K562 (cell line): Measurements from ENCODE around the gene PCDHA11. TPM values are rescaled to one million over a fixed set of nuclear protein-coding genes. Genes with fewer than 3 reads are reported as not detected.

Source experiments
- ATAC-seq: fragments of 200-7000 bp; cut with Tn5 transposase; 3 replicates; pipeline ENCODE4 v1.9.1; 2020; ENCODE audit warnings: moderate library complexity
- BruUV-seq: library from RNA; stranded (reverse); fragments of 400-500 nt; replicated peaks from 2 replicates; lab custom pipeline; 2021; lab: Mats Ljungman, UMichigan
- CTCF ChIA-PET: fragments of 300-600 bp; formaldehyde crosslinking; extraction: SDS; loops from one replicate; lab custom pipeline; 2021; ENCODE audit warnings: low intra/inter-chr PET ratio; lab: Yijun Ruan, JAX
- POLR2A ChIA-PET: fragments of 300-600, 350-650 bp; sonication (Branson Sonifier 250); formaldehyde crosslinking; extraction: SDS; loops from one replicate; lab custom pipeline; 2021; ENCODE audit warnings: antibody characterized with exemption, inconsistent platforms; lab: Yijun Ruan, JAX
- DNase-seq, 4 experiments: peaks; one replicate each; pipeline versions ENCODE4 v3.0.0 to v3.0.0-alpha.2; 2011 to 2018; ENCODE audit warnings: low spot score in 3 of 4, mixed read lengths in 3 of 4; ENCODE audit errors: extremely low read depth in 1 of 4
- FAIRE-seq: peaks from 2 replicates; lab custom pipeline; 2011; peaks lifted over from hg19 to GRCh38; lab: Jason Lieb, UNC
- H2AFZ ChIP-seq: 2 replicates; pipeline ENCODE4 v1.6.0; 2011; ENCODE audit warnings: low read depth, low read length, control low read depth, inconsistent platforms
- H3K27ac ChIP-seq: fragments of 200-600 bp; 3 replicates; pipeline ENCODE4 v1.8.0; 2011; ENCODE audit warnings: low read depth, mild to moderate bottlenecking, control low read depth, inconsistent platforms, low read length, moderate library complexity, mixed read lengths; ENCODE audit errors: extremely low read depth
- H3K27me3 ChIP-seq, 2 experiments: fragments of 300-600 bp in 1 of 2; 2 replicates in 1 of 2; 3 replicates in 1 of 2; pipeline versions ENCODE4 v1.6.0 to v1.8.0; 2011; ENCODE audit warnings: inconsistent platforms in 2 of 2, low read length in 2 of 2, mild to moderate bottlenecking in 1 of 2, mixed read lengths in 1 of 2, moderate library complexity in 1 of 2; ENCODE audit not compliant: control insufficient read depth in 2 of 2, insufficient read depth in 2 of 2
- H3K36me3 ChIP-seq: fragments of 300-600 bp; 3 replicates; pipeline ENCODE4 v1.8.0; 2011; ENCODE audit warnings: mild to moderate bottlenecking, low read length, inconsistent platforms; ENCODE audit not compliant: control insufficient read depth, insufficient read depth
- H3K4me1 ChIP-seq, 2 experiments: fragments of 200-600 bp in 1 of 2; replicated peaks in 1 of 2; 2 replicates in 1 of 2; 3 replicates in 1 of 2; pipeline versions ENCODE4 v1.5.1 to v1.8.0; 2011; ENCODE audit warnings: inconsistent platforms in 2 of 2, low read length in 2 of 2, mild to moderate bottlenecking in 1 of 2, mixed read lengths in 1 of 2, moderate library complexity in 1 of 2; ENCODE audit not compliant: control insufficient read depth in 2 of 2, insufficient read depth in 2 of 2
- H3K4me2 ChIP-seq: 2 replicates; pipeline ENCODE4 v1.6.1; 2011; ENCODE audit warnings: low read length, control low read depth, inconsistent platforms, mixed read lengths; ENCODE audit not compliant: insufficient read depth
- H3K4me3 ChIP-seq: fragments of 200-600 bp; sonication (generic), shearing (Covaris generic); 2 replicates; pipeline ENCODE4 v1.5.1; 2016; ENCODE audit warnings: control low read depth, inconsistent platforms
- H3K79me2 ChIP-seq: fragments of 200-600 bp; 3 replicates; pipeline ENCODE4 v1.8.0; 2011; ENCODE audit warnings: low read length, inconsistent platforms; ENCODE audit not compliant: control insufficient read depth, insufficient read depth
- H3K9ac ChIP-seq, 2 experiments: 2 replicates each; pipeline versions ENCODE4 v1.6.0 to v1.6.1; 2011; ENCODE audit warnings: low read depth in 2 of 2, low read length in 2 of 2, control low read depth in 1 of 2, inconsistent platforms in 1 of 2, mild to moderate bottlenecking in 1 of 2, mixed read lengths in 1 of 2; ENCODE audit not compliant: insufficient read depth in 1 of 2
- H3K9me1 ChIP-seq: one replicate; pipeline ENCODE4 v1.6.0; 2011; ENCODE audit warnings: inconsistent platforms, mild to moderate bottlenecking, low read length, moderate library complexity; ENCODE audit not compliant: control insufficient read depth, insufficient read depth
- H3K9me3 ChIP-seq: replicated peaks from 2 replicates; pipeline ENCODE4 v1.5.1; 2011; ENCODE audit warnings: low read depth, low read length, inconsistent platforms; ENCODE audit not compliant: control insufficient read depth, insufficient read depth
- H4K20me1 ChIP-seq: replicated peaks from 2 replicates; pipeline ENCODE4 v1.6.1; 2011; ENCODE audit warnings: low read length, inconsistent platforms, mixed read lengths; ENCODE audit not compliant: control insufficient read depth, insufficient read depth
- BCL6 ChIP-seq: fragments of 250-450 bp; sonication (Bioruptor Pico); IDR thresholded peaks from 2 replicates; pipeline ENCODE4 v1.4.0; 2020
- GTF2A2 ChIP-seq: IDR thresholded peaks from 2 replicates; pipeline ENCODE4 v1.6.1; 2016; ENCODE audit warnings: mild to moderate bottlenecking, missing genetic modification characterization, missing compliant biosample characterization
- MCM7 ChIP-seq, 2 experiments: fragments of 450-650 bp; IDR thresholded peaks; 2 replicates each; pipeline ENCODE4 v1.6.1; 2016 to 2018
- SUPT5H ChIP-seq: fragments of 450-650 bp; IDR thresholded peaks from 2 replicates; pipeline ENCODE4 v1.6.1; 2016
- ZNF354B ChIP-seq: fragments of 250-450 bp; sonication (Bioruptor Pico); IDR thresholded peaks from 2 replicates; pipeline ENCODE4 v1.4.0; 2020
- ZNF696 ChIP-seq: fragments of 250-450 bp; sonication (Bioruptor Pico); conservative IDR thresholded peaks from 2 replicates; pipeline ENCODE4 v1.4.0; 2020; ENCODE audit warnings: mild to moderate bottlenecking, moderate library complexity
- WGBS: fragments of 100-300 bp; shearing (Covaris generic); methylation state at CpG from one replicate; pipeline ENCODE4 v1.1.6; 2016; ENCODE audit warnings: low coverage, mixed read lengths; ENCODE audit not compliant: insufficient coverage; ENCODE audit errors: missing lambda C conversion rate; 5-methylcytosine and 5-hydroxymethylcytosine counted together
- in situ Hi-C: fragments of 300-500 bp; cut with MboI; formaldehyde crosslinking; loops from 4 replicates; pipeline ENCODE4 v1.15.0; 2018; ENCODE audit warnings: inconsistent platforms, mixed read lengths
- intact Hi-C: fragments of 100-400 bp; cut with micrococcal nuclease; formaldehyde crosslinking; loops from 2 replicates; pipeline ENCODE4 v1.14.2; 2022
- polyA plus RNA-seq, 8 experiments: library from polyadenylated mRNA; depleted of rRNA in 4 of 8; stranded (reverse) in 5 of 8; unstranded in 3 of 8; fragments of >200 nt; fragmentation: Nextera tagmentation in 2 of 8; fragmentation: Illumina TruSeq in 1 of 8; extraction: Ambion mirVana in 2 of 8; extraction: Trizol in 1 of 8; gene quantifications; 2 replicates each; pipeline versions ENCODE4 v1.2.1 to v1.2.3, GENCODE V29; 2011 to 2014; ENCODE audit warnings: inconsistent platforms in 1 of 8, missing spikeins in 1 of 8
- total RNA-seq, 7 experiments: library from RNA; depleted of rRNA in 6 of 7; stranded (reverse); fragments of >200 nt in 6 of 7; fragmentation: Illumina TruSeq in 2 of 7; extraction: Trizol in 2 of 7; gene quantifications; 2 replicates each; pipeline versions ENCODE4 v1.2.1 to v1.2.3, GENCODE V29; 2011 to 2021; ENCODE audit warnings: low replicate concordance in 1 of 7
- TF ChIP-seq, protein P1 (sequence below), 2 experiments: fragments of 150-350 bp in 1 of 2; IDR thresholded peaks; 2 replicates each; pipeline ENCODE4 v1.6.1; 2012 to 2016; ENCODE audit warnings: low read depth in 2 of 2, low read length in 2 of 2, mild to moderate bottlenecking in 1 of 2, moderate library complexity in 1 of 2
- TF ChIP-seq, protein P2 (sequence below): fragments of 250-450 bp; sonication (Bioruptor Pico); IDR thresholded peaks from 2 replicates; pipeline ENCODE4 v1.4.0; 2020; ENCODE audit warnings: mild to moderate bottlenecking, moderate library complexity
- TF ChIP-seq, protein P3 (sequence below): fragments of 450-650 bp; formaldehyde crosslinking; IDR thresholded peaks from 2 replicates; pipeline ENCODE4 v1.4.0; 2020; ENCODE audit warnings: mild to moderate bottlenecking, moderate library complexity

The PCDHA11 gene
- total and polyA plus RNA-seq, 9 of the 15 experiments (the other 6 are each of a cell fraction or from before 2014, with no cell fraction given), result not detected

DNA sequence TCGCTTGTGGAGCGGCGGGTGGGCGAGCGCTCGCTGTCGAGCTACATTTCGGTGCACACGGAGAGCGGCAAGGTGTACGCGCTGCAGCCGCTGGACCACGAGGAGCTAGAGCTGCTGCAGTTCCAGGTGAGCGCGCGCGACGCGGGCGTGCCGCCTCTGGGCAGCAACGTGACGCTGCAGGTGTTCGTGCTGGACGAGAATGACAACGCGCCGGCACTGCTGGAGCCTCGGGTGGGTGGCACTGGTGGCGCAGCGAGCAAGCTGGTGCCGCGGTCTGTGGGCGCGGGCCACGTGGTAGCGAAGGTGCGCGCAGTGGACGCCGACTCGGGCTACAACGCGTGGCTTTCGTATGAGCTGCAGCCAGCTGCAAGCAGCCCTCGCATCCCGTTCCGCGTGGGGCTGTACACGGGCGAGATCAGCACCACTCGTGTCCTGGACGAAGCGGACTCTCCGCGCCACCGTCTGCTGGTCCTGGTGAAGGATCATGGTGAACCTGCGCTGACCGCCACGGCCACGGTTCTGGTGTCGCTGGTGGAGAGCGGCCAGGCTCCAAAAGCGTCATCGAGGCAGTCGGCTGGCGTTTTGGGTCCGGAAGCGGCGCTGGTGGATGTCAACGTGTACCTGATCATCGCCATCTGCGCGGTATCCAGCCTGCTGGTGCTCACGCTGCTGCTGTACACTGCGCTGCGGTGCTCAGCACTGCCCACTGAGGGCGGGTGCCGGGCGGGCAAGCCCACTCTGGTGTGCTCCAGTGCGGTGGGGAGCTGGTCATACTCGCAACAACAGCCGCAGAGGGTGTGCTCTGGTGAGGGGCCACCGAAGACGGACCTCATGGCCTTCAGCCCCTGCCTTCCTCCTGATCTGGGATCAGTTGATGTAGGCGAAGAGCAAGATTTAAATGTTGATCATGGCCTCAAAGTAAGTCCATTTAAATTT lies 25.7 kb upstream of the PCDHA11 start:
- BruUV-seq, result no TSS peak
- ATAC-seq (no peak), DNase-seq (no peak), FAIRE-seq (no peak)
- Histone ChIP-seq H4K20me1 (no peaks in the 10 kb centered on the region), H3K4me2 (no peak overlapping the region), H3K36me3 (no peaks in the 10 kb centered on the region), H3K4me1 (peaks cover 0 to 3% of the 10 kb centered on the region in 2 experiments; a peak in 1 of 5 replicates), H3K9ac (no peak overlapping the region), H3K27me3 (no peaks in the 10 kb centered on the region), H3K4me3 (no peak overlapping the region), H3K79me2 (no peaks in the 10 kb centered on the region), H3K9me1 (no peaks in the 10 kb centered on the region), H3K27ac (no peak overlapping the region), H2AFZ (no peak overlapping the region), H3K9me3 (no peaks in the 10 kb centered on the region)
- intact Hi-C loops, result no loop called here
- POLR2A ChIA-PET, result no interaction called here
- CTCF ChIA-PET, result no interaction called here
- in situ Hi-C loops, result no loop called here
- WGBS, result 34% methylated on average over 66 of the region's 87 CpGs
- TF ChIP-seq, protein P1, sequence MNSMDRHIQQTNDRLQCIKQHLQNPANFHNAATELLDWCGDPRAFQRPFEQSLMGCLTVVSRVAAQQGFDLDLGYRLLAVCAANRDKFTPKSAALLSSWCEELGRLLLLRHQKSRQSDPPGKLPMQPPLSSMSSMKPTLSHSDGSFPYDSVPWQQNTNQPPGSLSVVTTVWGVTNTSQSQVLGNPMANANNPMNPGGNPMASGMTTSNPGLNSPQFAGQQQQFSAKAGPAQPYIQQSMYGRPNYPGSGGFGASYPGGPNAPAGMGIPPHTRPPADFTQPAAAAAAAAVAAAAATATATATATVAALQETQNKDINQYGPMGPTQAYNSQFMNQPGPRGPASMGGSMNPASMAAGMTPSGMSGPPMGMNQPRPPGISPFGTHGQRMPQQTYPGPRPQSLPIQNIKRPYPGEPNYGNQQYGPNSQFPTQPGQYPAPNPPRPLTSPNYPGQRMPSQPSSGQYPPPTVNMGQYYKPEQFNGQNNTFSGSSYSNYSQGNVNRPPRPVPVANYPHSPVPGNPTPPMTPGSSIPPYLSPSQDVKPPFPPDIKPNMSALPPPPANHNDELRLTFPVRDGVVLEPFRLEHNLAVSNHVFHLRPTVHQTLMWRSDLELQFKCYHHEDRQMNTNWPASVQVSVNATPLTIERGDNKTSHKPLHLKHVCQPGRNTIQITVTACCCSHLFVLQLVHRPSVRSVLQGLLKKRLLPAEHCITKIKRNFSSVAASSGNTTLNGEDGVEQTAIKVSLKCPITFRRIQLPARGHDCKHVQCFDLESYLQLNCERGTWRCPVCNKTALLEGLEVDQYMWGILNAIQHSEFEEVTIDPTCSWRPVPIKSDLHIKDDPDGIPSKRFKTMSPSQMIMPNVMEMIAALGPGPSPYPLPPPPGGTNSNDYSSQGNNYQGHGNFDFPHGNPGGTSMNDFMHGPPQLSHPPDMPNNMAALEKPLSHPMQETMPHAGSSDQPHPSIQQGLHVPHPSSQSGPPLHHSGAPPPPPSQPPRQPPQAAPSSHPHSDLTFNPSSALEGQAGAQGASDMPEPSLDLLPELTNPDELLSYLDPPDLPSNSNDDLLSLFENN (IDR thresholded peaks at IDR 0.05; ENCODE audit: low read depth in 2 of 2, low read length in 2 of 2), result no peak
- TF ChIP-seq GTF2A2 (no peak), ZNF696 (no peak), SUPT5H (no peak), MCM7 (IDR thresholded peaks at IDR 0.05) (no peak), ZNF354B (CRISPR knock-in tag) (no peak), BCL6 (CRISPR knock-in tag) (no peak)
- TF ChIP-seq, protein P2, sequence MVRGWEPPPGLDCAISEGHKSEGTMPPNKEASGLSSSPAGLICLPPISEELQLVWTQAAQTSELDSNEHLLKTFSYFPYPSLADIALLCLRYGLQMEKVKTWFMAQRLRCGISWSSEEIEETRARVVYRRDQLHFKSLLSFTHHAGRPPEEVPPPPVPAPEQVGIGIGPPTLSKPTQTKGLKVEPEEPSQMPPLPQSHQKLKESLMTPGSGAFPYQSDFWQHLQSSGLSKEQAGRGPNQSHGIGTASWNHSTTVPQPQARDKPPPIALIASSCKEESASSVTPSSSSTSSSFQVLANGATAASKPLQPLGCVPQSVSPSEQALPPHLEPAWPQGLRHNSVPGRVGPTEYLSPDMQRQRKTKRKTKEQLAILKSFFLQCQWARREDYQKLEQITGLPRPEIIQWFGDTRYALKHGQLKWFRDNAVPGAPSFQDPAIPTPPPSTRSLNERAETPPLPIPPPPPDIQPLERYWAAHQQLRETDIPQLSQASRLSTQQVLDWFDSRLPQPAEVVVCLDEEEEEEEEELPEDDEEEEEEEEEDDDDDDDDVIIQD (CRISPR knock-in tag), result no peak
- TF ChIP-seq, protein P3, sequence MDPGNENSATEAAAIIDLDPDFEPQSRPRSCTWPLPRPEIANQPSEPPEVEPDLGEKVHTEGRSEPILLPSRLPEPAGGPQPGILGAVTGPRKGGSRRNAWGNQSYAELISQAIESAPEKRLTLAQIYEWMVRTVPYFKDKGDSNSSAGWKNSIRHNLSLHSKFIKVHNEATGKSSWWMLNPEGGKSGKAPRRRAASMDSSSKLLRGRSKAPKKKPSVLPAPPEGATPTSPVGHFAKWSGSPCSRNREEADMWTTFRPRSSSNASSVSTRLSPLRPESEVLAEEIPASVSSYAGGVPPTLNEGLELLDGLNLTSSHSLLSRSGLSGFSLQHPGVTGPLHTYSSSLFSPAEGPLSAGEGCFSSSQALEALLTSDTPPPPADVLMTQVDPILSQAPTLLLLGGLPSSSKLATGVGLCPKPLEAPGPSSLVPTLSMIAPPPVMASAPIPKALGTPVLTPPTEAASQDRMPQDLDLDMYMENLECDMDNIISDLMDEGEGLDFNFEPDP (CRISPR knock-in tag), result no peak
